Renal pelvis (tissue), 4 donors: ENCODE measurements around the gene PKNOX2. TPM values are rescaled to one million over a fixed set of nuclear protein-coding genes. Genes with fewer than 3 reads are reported as not detected.

Experiments
- DNase-seq: peaks from one replicate; pipeline ENCODE4 v3.0.0-alpha.2; 2013
- polyA plus RNA-seq, 3 donors: library from polyadenylated mRNA; unstranded; fragments of 120-200 nt; gene quantifications; one replicate each; pipeline ENCODE4 v1.2.1, GENCODE V29; 2013; ENCODE audit not compliant: insufficient read length in 3 of 3

PKNOX2 gene
- polyA plus RNA-seq, 3 donors: 11.3 to 14.8 (median 13.4) TPM

- DNase-seq: no peak
Observed at GRCh38 chr11:125308246-125308645, 143.7 kb downstream of the PKNOX2 start.

GRCh38 chr11:125312391-125312790 is 147.8 kb downstream of the PKNOX2 start:
- no peak for DNase-seq

GRCh38 chr11:125312812-125313211 is 148.3 kb downstream of the PKNOX2 start:
- no peak for DNase-seq

GRCh38 chr11:125313271-125314219 is 149.0 kb downstream of the PKNOX2 start:
- DNase-seq: no peak

GRCh38 chr11:125314276-125315078 is 149.9 kb downstream of the PKNOX2 start:
- DNase-seq: no peak

DNA sequence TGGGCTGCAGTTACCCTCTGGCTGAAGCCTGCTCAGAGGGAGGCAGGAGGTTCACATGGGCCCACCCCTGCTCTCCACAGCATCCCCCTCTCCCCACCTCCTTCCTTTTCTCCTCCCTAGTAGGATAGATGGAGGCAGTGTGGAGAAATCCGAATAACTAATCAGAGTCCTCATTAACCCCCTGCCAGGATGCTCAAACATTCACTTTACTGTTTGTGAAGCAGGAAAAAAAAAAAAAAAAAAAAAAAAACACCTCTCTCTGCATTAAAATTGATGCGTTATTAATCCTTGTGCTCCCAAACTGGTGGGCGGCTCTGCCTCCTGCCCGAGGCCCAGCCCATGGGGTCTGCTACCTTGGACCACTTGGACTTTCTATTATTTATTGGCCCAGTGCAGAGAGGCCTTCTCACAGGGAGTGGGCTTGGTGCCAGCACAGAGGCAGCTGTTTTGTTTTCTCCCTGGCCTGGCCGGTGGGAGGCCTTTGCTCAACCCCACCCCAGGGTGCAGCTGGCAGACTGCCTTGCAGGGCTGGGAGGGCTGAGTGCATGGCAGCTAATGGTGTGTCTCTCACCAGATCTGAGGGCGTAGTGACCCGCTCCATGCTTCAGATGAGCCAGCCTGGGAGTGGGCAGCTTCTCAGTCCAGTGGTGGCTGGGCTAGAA is 150.7 kb downstream of the PKNOX2 start:
- no peak for DNase-seq

DNA sequence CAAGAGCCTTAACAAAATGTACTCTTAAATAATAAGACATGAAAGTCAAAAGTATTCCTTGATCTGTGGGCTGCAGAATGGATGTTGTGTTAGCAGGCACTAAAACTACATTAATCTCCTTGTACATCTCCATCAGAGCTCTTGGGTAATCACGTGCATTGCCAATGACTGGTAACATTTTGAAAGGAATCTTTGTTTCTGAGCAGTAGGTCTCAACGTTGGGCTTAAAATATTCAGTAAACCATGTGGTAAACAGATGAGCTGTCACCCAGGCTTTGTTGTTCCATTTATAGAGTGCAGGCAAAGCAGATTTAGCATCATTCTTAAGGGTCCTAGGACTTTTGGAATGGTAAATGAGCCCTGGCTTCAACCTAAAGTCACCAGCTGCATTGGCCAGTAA is 152.9 kb downstream of the PKNOX2 start:
- no peak for DNase-seq

DNA sequence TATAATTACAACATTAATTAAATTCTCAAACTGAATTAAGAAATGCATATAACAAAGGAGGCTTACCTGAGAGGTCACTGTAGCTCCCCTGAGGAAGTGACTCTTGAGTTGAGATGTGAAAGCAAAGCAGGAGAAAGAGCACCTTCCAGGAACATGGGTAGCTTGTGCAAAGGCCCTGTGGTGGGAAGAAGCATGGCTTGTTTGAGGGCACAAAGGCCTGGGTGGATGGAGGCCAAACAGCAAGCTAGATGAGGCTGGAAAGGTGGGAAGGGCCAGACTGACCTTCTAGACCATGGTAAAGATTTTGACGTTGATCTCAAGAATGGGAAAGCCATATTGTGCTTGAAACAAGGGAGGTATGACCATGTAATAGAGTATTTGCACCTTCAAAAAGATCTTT is 155.1 kb downstream of the PKNOX2 start:
- no peak for DNase-seq

DNA sequence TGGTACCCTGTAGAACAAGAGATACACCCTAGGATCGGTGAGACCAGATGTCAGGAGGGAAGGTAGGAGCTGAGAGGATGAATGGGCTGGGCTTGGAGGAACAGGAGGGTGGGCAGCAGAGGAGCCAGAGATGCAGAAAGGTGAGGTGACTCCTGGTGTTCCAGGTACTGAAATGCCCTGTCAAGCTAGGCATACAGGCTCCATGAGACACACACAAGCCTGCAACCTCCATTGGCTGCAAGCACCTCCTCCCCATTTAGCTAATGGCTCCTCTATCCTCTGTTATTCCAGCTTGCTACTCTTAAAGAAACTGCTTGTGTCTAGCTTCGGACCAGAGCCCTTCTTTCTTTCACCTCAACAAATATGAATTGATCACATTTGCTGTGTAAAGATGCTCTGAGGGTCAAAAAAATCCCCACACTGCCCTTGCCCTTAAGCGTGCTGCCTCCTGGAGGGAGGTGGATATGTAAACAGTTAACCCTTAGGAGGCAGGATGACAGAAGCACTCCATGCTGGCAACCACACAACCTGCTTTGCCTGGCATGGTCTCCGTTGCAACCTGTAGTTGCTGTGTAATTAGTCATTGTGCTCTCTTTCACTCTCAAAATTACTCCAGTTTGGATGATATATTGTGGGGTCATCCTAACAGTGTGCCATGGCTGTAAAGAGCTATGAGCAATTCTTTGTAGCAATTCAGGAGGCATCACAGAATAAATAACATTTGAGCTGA is 156.0 kb downstream of the PKNOX2 start:
- DNase-seq: no peak

- DNase-seq: no peak
Observed at GRCh38 chr11:125322289-125322688, 157.7 kb downstream of the PKNOX2 start.

- no peak for DNase-seq
Observed at GRCh38 chr11:125325196-125325595, 160.6 kb downstream of the PKNOX2 start.

DNA sequence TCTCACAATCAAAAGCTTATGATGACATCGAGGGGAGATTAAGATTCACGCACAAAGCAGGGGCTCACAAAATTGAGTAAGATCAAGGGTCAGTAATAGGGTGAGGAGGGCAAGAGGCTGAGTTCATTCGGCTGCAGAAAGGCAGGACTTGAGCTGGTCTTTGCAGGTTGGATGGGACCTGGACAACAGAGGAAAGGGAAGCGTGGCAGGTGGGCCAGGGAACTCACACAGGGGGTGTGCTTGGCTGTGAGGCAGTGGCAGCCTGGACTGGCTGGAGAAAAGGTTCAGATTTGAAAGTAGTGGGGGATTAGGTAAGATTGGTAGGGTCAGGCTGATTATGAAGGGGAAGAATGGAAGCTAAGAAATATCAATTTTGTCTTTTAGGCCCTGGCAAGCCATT is 161.6 kb downstream of the PKNOX2 start:
- DNase-seq: no peak

GRCh38 chr11:125327518-125328224 is 163.1 kb downstream of the PKNOX2 start:
- no peak for DNase-seq

GRCh38 chr11:125328225-125328580 is 163.7 kb downstream of the PKNOX2 start:
- no peak for DNase-seq

- DNase-seq: no peak
Observed at GRCh38 chr11:125329786-125330185, 165.2 kb downstream of the PKNOX2 start.

GRCh38 chr11:125330462-125331325 is 166.1 kb downstream of the PKNOX2 start:
- no peak for DNase-seq

DNA sequence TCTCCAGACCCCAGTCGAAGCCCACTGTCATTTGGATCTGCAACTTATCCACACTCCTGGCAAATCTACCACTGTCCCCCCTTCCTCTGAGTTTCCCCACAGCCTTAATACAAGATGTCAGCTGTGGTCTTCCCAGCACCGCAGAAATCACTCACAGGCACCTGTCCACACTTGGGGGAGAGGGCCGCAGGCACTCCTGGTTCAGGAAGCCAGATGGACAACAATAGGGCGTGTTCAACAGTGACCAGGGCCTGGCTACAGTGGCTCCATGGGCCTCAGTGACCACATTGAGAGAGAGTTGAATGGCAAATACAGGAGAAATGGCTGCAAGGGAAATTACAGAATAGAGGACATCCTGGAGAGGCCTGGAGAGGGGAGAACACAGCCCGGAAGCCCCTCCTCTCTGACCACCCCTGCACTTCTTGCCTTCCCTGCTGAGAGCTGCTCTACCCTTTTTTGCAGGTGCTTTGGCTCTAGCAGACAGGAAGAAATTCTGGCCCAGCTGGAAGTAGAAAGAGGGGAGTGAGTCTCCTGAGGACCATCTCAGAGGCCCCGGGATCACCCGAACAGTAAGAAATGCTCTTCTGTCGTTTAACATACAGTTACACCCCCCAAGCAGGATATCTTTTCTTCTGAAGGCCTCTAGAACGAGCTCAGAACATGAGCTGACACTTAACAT is 166.9 kb downstream of the PKNOX2 start:
- DNase-seq: no peak

DNA sequence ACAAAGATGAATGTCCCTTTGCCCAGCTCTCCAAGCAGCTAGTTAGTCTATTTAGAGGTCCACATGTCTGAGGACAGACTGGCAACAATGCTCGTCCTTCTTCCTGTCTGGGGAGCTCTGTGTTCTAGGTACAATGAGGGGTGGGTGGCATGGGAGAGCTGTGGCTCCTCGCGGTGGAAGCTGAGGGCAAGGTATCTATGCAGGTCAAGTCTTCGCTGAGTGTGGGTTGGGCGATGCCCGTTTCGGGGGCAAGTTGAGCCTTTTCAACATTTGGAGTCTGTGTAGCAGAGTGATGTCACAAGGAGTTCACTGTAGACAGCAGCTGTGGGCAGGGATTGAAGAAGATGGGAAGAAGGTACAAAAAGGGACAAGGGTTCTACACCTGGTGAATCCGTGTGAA is 168.3 kb downstream of the PKNOX2 start:
- no peak for DNase-seq

DNA sequence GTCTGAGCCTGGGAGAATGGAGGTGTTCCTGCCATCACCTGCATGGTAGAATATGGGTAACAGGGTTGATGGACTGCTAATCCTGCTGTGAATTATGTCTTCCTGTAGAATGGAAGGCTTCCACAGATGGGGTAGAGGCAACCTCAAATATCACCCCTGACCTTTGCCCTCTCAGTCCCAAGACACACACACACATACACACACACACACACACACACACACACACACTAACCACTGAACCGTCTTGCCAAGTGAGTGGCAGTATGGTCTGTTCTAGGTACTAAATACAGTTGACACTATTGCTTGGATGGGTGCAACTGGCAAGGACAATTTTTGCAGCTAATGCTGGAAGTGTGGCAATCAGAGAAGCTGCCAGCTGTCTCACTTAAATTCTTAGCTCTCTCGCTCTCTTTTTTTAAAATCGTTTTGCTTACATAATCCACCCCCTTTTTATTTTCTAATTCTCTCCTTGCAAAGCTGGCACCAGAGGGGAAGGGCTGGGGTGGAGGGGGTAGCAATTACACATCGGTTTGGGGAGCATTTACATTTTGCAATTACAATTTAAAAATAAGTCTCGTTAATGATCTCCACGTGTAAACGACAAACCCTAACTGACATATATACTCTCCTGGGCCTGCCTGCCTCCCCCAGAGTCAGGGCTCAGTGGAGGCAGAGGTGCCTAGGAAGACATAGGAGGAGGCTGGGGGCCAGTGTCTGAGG is 169.0 kb downstream of the PKNOX2 start:
- DNase-seq: no peak
